ENCODE results near the gene NKIRAS1. TPM values are rescaled to one million over a fixed set of nuclear protein-coding genes. Genes with fewer than 3 reads are reported as not detected.
A peak's percentile ranks its signal among the peaks of the same experiment; 100 is the strongest.

Gene NKIRAS1
- total RNA-seq, 1 donor, result 11.9 TPM

GRCh38 chr3:23954144-23954543 is 37.4 kb upstream of the NKIRAS1 start:
- H3K9me3 ChIP-seq (ENCODE audit: low read depth, low read length), result no peaks in the 10 kb centered on the region
- TF ChIP-seq, protein P1, sequence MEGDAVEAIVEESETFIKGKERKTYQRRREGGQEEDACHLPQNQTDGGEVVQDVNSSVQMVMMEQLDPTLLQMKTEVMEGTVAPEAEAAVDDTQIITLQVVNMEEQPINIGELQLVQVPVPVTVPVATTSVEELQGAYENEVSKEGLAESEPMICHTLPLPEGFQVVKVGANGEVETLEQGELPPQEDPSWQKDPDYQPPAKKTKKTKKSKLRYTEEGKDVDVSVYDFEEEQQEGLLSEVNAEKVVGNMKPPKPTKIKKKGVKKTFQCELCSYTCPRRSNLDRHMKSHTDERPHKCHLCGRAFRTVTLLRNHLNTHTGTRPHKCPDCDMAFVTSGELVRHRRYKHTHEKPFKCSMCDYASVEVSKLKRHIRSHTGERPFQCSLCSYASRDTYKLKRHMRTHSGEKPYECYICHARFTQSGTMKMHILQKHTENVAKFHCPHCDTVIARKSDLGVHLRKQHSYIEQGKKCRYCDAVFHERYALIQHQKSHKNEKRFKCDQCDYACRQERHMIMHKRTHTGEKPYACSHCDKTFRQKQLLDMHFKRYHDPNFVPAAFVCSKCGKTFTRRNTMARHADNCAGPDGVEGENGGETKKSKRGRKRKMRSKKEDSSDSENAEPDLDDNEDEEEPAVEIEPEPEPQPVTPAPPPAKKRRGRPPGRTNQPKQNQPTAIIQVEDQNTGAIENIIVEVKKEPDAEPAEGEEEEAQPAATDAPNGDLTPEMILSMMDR (IDR thresholded peaks at IDR 0.05; ENCODE audit: extremely low read depth, low read depth, low read length), result no peak
- H4K20me1 ChIP-seq (ENCODE audit: insufficient read depth, low read length), result peaks cover 61% of the 10 kb centered on the region
- H2AFZ ChIP-seq (ENCODE audit: low read length), result no peak overlapping the region
- peaks cover 5% of the 10 kb centered on the region for H3K36me3 ChIP-seq (ENCODE audit: insufficient read depth, low read length)
- H3K4me2 ChIP-seq (ENCODE audit: insufficient read depth, low read length), result no peak overlapping the region
- no peak overlapping the region for H3K27ac ChIP-seq (ENCODE audit: low read depth, low read length)
- H3K4me3 ChIP-seq (ENCODE audit: insufficient read depth, low read length), result no peak overlapping the region
- H3K27me3 ChIP-seq (ENCODE audit: insufficient read depth, low read length), result no peaks in the 10 kb centered on the region
- H3K79me2 ChIP-seq (ENCODE audit: insufficient read depth, low read length), result peaks cover 71% of the 10 kb centered on the region
- DNase-seq (ENCODE audit: insufficient read length, low spot score, missing footprints), result no peak
- peaks cover 5% of the 10 kb centered on the region for H3K4me1 ChIP-seq (ENCODE audit: insufficient read depth, low read length)

DNA sequence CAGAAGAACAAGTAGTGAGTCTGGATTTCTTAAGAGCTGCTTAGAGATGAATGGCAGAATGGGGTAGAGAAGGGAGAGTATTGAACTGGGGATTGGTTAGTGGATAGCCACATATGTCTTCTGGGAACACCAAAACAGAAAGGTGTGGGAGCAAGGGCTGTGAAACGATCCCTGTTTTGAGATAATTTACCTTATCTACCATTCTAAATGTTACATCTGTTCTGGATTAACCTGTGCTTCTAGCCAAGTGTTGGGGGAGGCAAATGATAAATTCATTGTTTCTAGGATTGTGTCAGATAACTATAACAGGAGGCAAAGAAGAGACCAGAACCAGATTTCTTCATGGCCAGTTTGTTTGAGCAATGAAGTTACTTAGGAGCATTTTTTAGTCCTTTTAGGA is 36.7 kb upstream of the NKIRAS1 start:
- no peak overlapping the region for H3K4me3 ChIP-seq (ENCODE audit: insufficient read depth, low read length)
- peaks cover 77% of the 10 kb centered on the region for H3K79me2 ChIP-seq (ENCODE audit: insufficient read depth, low read length)
- no peak overlapping the region for H3K27ac ChIP-seq (ENCODE audit: low read depth, low read length)
- DNase-seq (ENCODE audit: insufficient read length, low spot score, missing footprints), result no peak
- no peak overlapping the region for H2AFZ ChIP-seq (ENCODE audit: low read length)
- H3K36me3 ChIP-seq (ENCODE audit: insufficient read depth, low read length), result peaks cover 5% of the 10 kb centered on the region
- H3K9me3 ChIP-seq (ENCODE audit: low read depth, low read length), result no peaks in the 10 kb centered on the region
- H4K20me1 ChIP-seq (ENCODE audit: insufficient read depth, low read length), result peaks cover 60% of the 10 kb centered on the region
- TF ChIP-seq, protein P1 (IDR thresholded peaks at IDR 0.05; ENCODE audit: extremely low read depth, low read depth, low read length), result no peak
- H3K4me1 ChIP-seq (ENCODE audit: insufficient read depth, low read length), result no peaks in the 10 kb centered on the region
- H3K27me3 ChIP-seq (ENCODE audit: insufficient read depth, low read length), result no peaks in the 10 kb centered on the region
- H3K4me2 ChIP-seq (ENCODE audit: insufficient read depth, low read length), result no peak overlapping the region

GRCh38 chr3:23952646-23953045 is 35.9 kb upstream of the NKIRAS1 start:
- peaks cover 5% of the 10 kb centered on the region for H3K36me3 ChIP-seq (ENCODE audit: insufficient read depth, low read length)
- H3K4me1 ChIP-seq (ENCODE audit: insufficient read depth, low read length), result peaks cover 6% of the 10 kb centered on the region
- H4K20me1 ChIP-seq (ENCODE audit: insufficient read depth, low read length), result peaks cover 62% of the 10 kb centered on the region
- DNase-seq (ENCODE audit: insufficient read length, low spot score, missing footprints), result peak; percentile 72
- H3K27me3 ChIP-seq (ENCODE audit: insufficient read depth, low read length), result no peaks in the 10 kb centered on the region
- H2AFZ ChIP-seq (ENCODE audit: low read length), result no peak overlapping the region
- no peak overlapping the region for H3K27ac ChIP-seq (ENCODE audit: low read depth, low read length)
- H3K79me2 ChIP-seq (ENCODE audit: insufficient read depth, low read length), result peaks cover 81% of the 10 kb centered on the region
- no peak overlapping the region for H3K4me3 ChIP-seq (ENCODE audit: insufficient read depth, low read length)
- no peaks in the 10 kb centered on the region for H3K9me3 ChIP-seq (ENCODE audit: low read depth, low read length)
- TF ChIP-seq, protein P1 (IDR thresholded peaks at IDR 0.05; ENCODE audit: extremely low read depth, low read depth, low read length), result no peak
- no peak overlapping the region for H3K4me2 ChIP-seq (ENCODE audit: insufficient read depth, low read length)

DNA sequence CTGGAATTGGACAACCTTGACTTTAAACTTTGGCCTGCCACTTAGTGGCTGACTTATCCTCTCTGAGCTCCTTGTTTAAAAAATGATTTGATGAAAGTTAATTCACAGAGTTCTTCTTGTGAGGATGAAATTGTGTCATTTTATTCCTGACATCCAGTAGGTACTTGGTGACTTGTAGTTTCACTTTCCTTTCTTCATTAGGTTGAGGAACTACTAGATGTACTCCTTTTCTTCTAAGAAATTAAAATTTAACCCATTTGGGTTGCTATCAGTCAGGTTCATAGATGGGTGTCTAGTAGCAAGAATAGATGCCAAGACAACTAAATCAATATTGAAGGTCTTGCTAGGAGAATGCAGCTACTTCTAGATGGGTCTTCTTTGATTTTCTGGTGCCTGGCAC is 33.5 kb upstream of the NKIRAS1 start:
- H3K4me3 ChIP-seq (ENCODE audit: insufficient read depth, low read length), result no peak overlapping the region

More for the DNA sequence above, 33.5 kb upstream of the NKIRAS1 start:
- Histone ChIP-seq H3K27me3 (ENCODE audit: insufficient read depth, low read length) (no peaks in the 10 kb centered on the region), H3K4me1 (ENCODE audit: insufficient read depth, low read length) (peaks cover 20% of the 10 kb centered on the region), H2AFZ (ENCODE audit: low read length) (no peak overlapping the region), H3K79me2 (ENCODE audit: insufficient read depth, low read length) (peaks cover 79% of the 10 kb centered on the region), H4K20me1 (ENCODE audit: insufficient read depth, low read length) (peaks cover 72% of the 10 kb centered on the region), H3K27ac (ENCODE audit: low read depth, low read length) (no peak overlapping the region), H3K4me2 (ENCODE audit: insufficient read depth, low read length) (peak overlapping the region; percentile 8), H3K36me3 (ENCODE audit: insufficient read depth, low read length) (peaks cover 5% of the 10 kb centered on the region), H3K9me3 (ENCODE audit: low read depth, low read length) (no peaks in the 10 kb centered on the region)
- TF ChIP-seq, protein P1 (IDR thresholded peaks at IDR 0.05; ENCODE audit: extremely low read depth, low read depth, low read length), result no peak
- no peak for DNase-seq (ENCODE audit: insufficient read length, low spot score, missing footprints)

Measured in osteoblast (primary cell).